HEK293T (cell line): Measurements from ENCODE around the gene TBC1D19.

Experiments used
- CTCF ChIA-PET: fragments of 350-600 bp; formaldehyde crosslinking; extraction: SDS; loops from one replicate; lab custom pipeline; 2021; ENCODE audit warnings: antibody characterized with exemption, inconsistent platforms; lab: Yijun Ruan, JAX
- POLR2A ChIA-PET: fragments of 350-600 bp; formaldehyde crosslinking; extraction: SDS; loops from one replicate; lab custom pipeline; 2020; ENCODE audit warnings: antibody characterized with exemption, inconsistent platforms; lab: Yijun Ruan, JAX
- DNase-seq: peaks from one replicate; pipeline ENCODE4 v3.0.0; 2012; ENCODE audit warnings: mixed read lengths; ENCODE audit errors: extremely low spot score
- ARNT ChIP-seq: fragments of 450-650 bp; IDR thresholded peaks from 2 replicates; pipeline ENCODE4 v1.6.1; 2017; ENCODE audit warnings: mild to moderate bottlenecking
- BHLHE40 ChIP-seq: fragments of 450-650 bp; IDR thresholded peaks from 2 replicates; pipeline ENCODE4 v1.6.1; 2016; ENCODE audit warnings: mild to moderate bottlenecking, moderate library complexity, borderline replicate concordance
- CTBP1 ChIP-seq: fragments of 450-650 bp; IDR thresholded peaks from 2 replicates; pipeline ENCODE4 v1.6.1; 2016; ENCODE audit warnings: borderline replicate concordance
- ELF4 ChIP-seq: fragments of 450-650 bp; IDR thresholded peaks from 2 replicates; pipeline ENCODE4 v1.6.1; 2017; ENCODE audit warnings: antibody characterized with exemption
- FOXA1 ChIP-seq: fragments of 450-650 bp; IDR thresholded peaks from 2 replicates; pipeline ENCODE4 v1.6.1; 2016; ENCODE audit warnings: mild to moderate bottlenecking
- FOXK2 ChIP-seq: fragments of 450-650 bp; IDR thresholded peaks from 2 replicates; pipeline ENCODE4 v1.6.1; 2016; ENCODE audit warnings: mild to moderate bottlenecking
- FOXM1 ChIP-seq: fragments of 450-650 bp; IDR thresholded peaks from 2 replicates; pipeline ENCODE4 v1.6.1; 2017; ENCODE audit warnings: mild to moderate bottlenecking, borderline replicate concordance
- HDGF ChIP-seq: fragments of 450-650 bp; IDR thresholded peaks from 2 replicates; pipeline ENCODE4 v1.6.1; 2017; ENCODE audit warnings: antibody characterized with exemption, borderline replicate concordance
- L3MBTL2 ChIP-seq: fragments of 450-650 bp; conservative IDR thresholded peaks from 2 replicates; pipeline ENCODE4 v1.6.1; 2016; ENCODE audit warnings: mild to moderate bottlenecking
- LEF1 ChIP-seq: fragments of 450-650 bp; IDR thresholded peaks from 2 replicates; pipeline ENCODE4 v1.6.1; 2017; ENCODE audit warnings: mild to moderate bottlenecking, borderline replicate concordance
- NFRKB ChIP-seq: fragments of 450-650 bp; IDR thresholded peaks from 2 replicates; pipeline ENCODE4 v1.6.1; 2016; ENCODE audit warnings: mild to moderate bottlenecking, moderate library complexity
- PKNOX1 ChIP-seq: fragments of 450-650 bp; IDR thresholded peaks from 2 replicates; pipeline ENCODE4 v1.6.1; 2016
- SP1 ChIP-seq: fragments of 450-650 bp; IDR thresholded peaks from 2 replicates; pipeline ENCODE4 v1.6.1; 2017
- SUZ12 ChIP-seq: fragments of 450-650 bp; IDR thresholded peaks from 2 replicates; pipeline ENCODE4 v1.6.1; 2016; ENCODE audit warnings: mild to moderate bottlenecking
- TARDBP ChIP-seq: fragments of 450-650 bp; IDR thresholded peaks from 2 replicates; pipeline ENCODE4 v1.6.1; 2016
- ZNF384 ChIP-seq: fragments of 450-650 bp; IDR thresholded peaks from 2 replicates; pipeline ENCODE4 v1.6.1; 2016

TBC1D19 gene

GRCh38 chr4:26787461-26788340 lies 203.8 kb downstream of the TBC1D19 start:
- DNase-seq = peak; percentile 9
- CTCF ChIA-PET = interaction anchor here (0.6 to 1.0 kb wide), 3 partner anchors 59 to 206 kb away, joined by 3 read pairs; no protein-coding TSS in a partner anchor
- POLR2A ChIA-PET = interaction anchor here (0.6 kb wide), 1 partner anchor 70 kb away, joined by 3 read pairs; no protein-coding TSS in a partner anchor
- TF ChIP-seq L3MBTL2 (no peak), SUZ12 (no peak)

- TF ChIP-seq ZNF384 = no peak
- ChIA-PET CTCF (interaction anchor here (0.6 to 1.0 kb wide), 2 partner anchors 134 to 205 kb away, joined by 3 read pairs; no protein-coding TSS in a partner anchor), POLR2A (interaction anchor here (0.6 kb wide), 1 partner anchor 69 kb away, joined by 3 read pairs; no protein-coding TSS in a partner anchor)
- DNase-seq = no peak
These were observed 204.5 kb downstream of the TBC1D19 start for GRCh38 chr4:26788341-26788733.

GRCh38 chr4:26789208-26789607 lies 205.3 kb downstream of the TBC1D19 start:
- no peak for DNase-seq
- no peak for TF ChIP-seq BHLHE40
- TF ChIP-seq NFRKB = no peak
- no peak for TF ChIP-seq LEF1
- TF ChIP-seq FOXK2 = no peak
- TF ChIP-seq FOXM1 = no peak
- no peak for TF ChIP-seq FOXA1
- no peak for TF ChIP-seq CTBP1
- TF ChIP-seq ARNT = no peak
- no peak for TF ChIP-seq ELF4
- no peak for TF ChIP-seq ZNF384
- no peak for TF ChIP-seq PKNOX1
- TF ChIP-seq TARDBP = no peak
- TF ChIP-seq SP1 = no peak

GRCh38 chr4:26791346-26791745 lies 207.5 kb downstream of the TBC1D19 start:
- ChIA-PET CTCF (no interaction called here), POLR2A (no interaction called here)
- TF ChIP-seq PKNOX1 (no peak), TARDBP (no peak), ZNF384 (no peak), CTBP1 (no peak), ARNT (no peak), SP1 (no peak), L3MBTL2 (no peak), BHLHE40 (no peak)
- DNase-seq = no peak

More at GRCh38 chr4:26789208-26789607, 205.3 kb downstream of the TBC1D19 start:
- ChIA-PET POLR2A (no interaction called here), CTCF (no interaction called here)

- no peak for DNase-seq
- POLR2A ChIA-PET = no interaction called here
- TF ChIP-seq HDGF (no peak), ZNF384 (no peak), TARDBP (no peak), SP1 (no peak), ARNT (no peak), FOXM1 (no peak), CTBP1 (no peak), NFRKB (no peak), SUZ12 (no peak), L3MBTL2 (no peak), ELF4 (no peak), LEF1 (no peak), FOXA1 (no peak), BHLHE40 (no peak), PKNOX1 (no peak), FOXK2 (no peak)
- CTCF ChIA-PET = interaction anchor here (0.7 kb wide), 1 partner anchor 257 kb away, joined by 3 read pairs; no protein-coding TSS in a partner anchor
These were observed 208.8 kb downstream of the TBC1D19 start for GRCh38 chr4:26792639-26793038.

- TF ChIP-seq TARDBP (no peak), NFRKB (no peak)
- ChIA-PET POLR2A (no interaction called here), CTCF (no interaction called here)
- no peak for DNase-seq
These were observed 209.9 kb downstream of the TBC1D19 start for GRCh38 chr4:26793735-26794134.

GRCh38 chr4:26796081-26796480 lies 212.2 kb downstream of the TBC1D19 start:
- TF ChIP-seq ELF4 (no peak), FOXM1 (no peak)

More at GRCh38 chr4:26796081-26796480, 212.2 kb downstream of the TBC1D19 start:
- DNase-seq = no peak
- ChIA-PET POLR2A (no interaction called here), CTCF (no interaction called here)
